Esophagus squamous epithelium (tissue), 4 donors: ENCODE measurements around the gene TNNT3.

Experiments
- POLR2A ChIP-seq, 4 donors: fragments of 450-650 bp; IDR thresholded peaks; one replicate each; pipeline ENCODE4 v1.6.1; 2017; ENCODE audit warnings: antibody characterized with exemption in 4 of 4, mild to moderate bottlenecking in 4 of 4, moderate library complexity in 3 of 4
- TF ChIP-seq, protein P1 (sequence below), 6 experiments: fragments of 450-650 bp in 4 of 6; fragments of 200-600 bp in 2 of 6; sonication (generic) in 2 of 6; IDR thresholded peaks; one replicate each; pipeline ENCODE4 v1.5.1; 2016 to 2019; ENCODE audit warnings: antibody characterized with exemption in 6 of 6, mild to moderate bottlenecking in 4 of 6, moderate library complexity in 4 of 6

DNA sequence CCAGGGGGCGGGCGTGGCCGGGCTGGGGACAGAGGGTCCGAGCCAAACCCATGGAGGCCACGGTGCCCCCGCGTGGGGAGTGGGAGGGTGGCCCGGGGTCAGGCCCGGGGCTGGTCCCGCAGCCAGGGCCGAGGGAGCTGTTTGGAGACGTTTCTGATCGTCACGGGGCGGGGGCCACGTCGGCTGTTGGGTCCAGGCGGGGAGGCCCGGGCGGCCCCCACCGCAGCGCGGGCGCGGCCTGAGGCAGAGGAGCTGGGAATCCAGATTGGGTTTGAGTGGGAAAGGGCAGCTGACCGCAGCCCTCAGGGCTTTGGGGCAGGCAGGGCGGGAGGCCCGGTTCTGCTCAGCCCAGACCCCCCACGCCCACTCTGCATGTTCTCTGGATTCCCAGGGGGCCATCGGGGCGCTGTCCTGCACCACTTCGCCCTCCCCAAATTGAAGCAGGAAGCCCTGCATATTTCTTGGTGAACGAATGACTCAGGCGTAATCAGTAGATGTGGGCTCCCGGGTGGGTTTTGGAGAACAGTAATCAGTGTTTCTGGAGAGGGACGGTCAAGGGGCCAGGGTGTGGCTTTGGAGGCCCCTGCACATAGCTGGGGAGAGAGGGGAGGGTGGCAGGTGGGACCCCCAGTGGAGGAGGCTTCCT, 28.2 kb downstream of the TNNT3 start:
- TF ChIP-seq POLR2A (IDR thresholded peaks at IDR 0.05) = no peak
- TF ChIP-seq, protein P1, sequence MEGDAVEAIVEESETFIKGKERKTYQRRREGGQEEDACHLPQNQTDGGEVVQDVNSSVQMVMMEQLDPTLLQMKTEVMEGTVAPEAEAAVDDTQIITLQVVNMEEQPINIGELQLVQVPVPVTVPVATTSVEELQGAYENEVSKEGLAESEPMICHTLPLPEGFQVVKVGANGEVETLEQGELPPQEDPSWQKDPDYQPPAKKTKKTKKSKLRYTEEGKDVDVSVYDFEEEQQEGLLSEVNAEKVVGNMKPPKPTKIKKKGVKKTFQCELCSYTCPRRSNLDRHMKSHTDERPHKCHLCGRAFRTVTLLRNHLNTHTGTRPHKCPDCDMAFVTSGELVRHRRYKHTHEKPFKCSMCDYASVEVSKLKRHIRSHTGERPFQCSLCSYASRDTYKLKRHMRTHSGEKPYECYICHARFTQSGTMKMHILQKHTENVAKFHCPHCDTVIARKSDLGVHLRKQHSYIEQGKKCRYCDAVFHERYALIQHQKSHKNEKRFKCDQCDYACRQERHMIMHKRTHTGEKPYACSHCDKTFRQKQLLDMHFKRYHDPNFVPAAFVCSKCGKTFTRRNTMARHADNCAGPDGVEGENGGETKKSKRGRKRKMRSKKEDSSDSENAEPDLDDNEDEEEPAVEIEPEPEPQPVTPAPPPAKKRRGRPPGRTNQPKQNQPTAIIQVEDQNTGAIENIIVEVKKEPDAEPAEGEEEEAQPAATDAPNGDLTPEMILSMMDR (IDR thresholded peaks at IDR 0.05) = no peak
